HFFc6 (cell line): ENCODE measurements around the gene ZBTB42. TPM values are rescaled to one million over a fixed set of nuclear protein-coding genes. Genes with fewer than 3 reads are reported as not detected.

Source experiments
- DNase-seq: peaks from one replicate; pipeline ENCODE4 v3.0.0-alpha.2; 2018
- H3K27ac Mint-ChIP-seq: 2 replicates; pipeline ENCODE4 v1.8.0; 2020; ENCODE audit warnings: mild to moderate bottlenecking, mixed read lengths
- H3K27me3 Mint-ChIP-seq: 2 replicates; pipeline ENCODE4 v1.8.0; 2021; ENCODE audit warnings: mild to moderate bottlenecking, moderate library complexity, mixed read lengths; ENCODE audit not compliant: insufficient read depth
- H3K36me3 Mint-ChIP-seq: 2 replicates; pipeline ENCODE4 v1.8.0; 2021; ENCODE audit warnings: low read depth, mixed read lengths
- H3K4me1 Mint-ChIP-seq: 2 replicates; pipeline ENCODE4 v1.8.0; 2020; ENCODE audit warnings: low read depth, mixed read lengths
- H3K4me3 Mint-ChIP-seq: 2 replicates; pipeline ENCODE4 v1.8.0; 2020; ENCODE audit warnings: mild to moderate bottlenecking, moderate library complexity, mixed read lengths
- H3K9me3 Mint-ChIP-seq: 2 replicates; pipeline ENCODE4 v1.8.0; 2020; ENCODE audit warnings: mild to moderate bottlenecking, mixed read lengths
- total RNA-seq, 6 experiments: library from RNA; stranded (reverse); fragmentation: NEBNext Ultra II Directional; extraction: Animal tissue kit (Norgen Biotek cat#: 25700); gene quantifications; 2 replicates in 1 of 6; 3 replicates in 5 of 6; pipeline ENCODE4 v1.2.3, GENCODE V29; 2021
- TF ChIP-seq, protein P1 (sequence below): fragments of 200-600 bp; sonication (generic); IDR thresholded peaks from 2 replicates; pipeline ENCODE4 v1.5.0; 2021; ENCODE audit warnings: antibody characterized with exemption, mild to moderate bottlenecking

The ZBTB42 gene
- total RNA-seq, 6 experiments from 2014 or later = 1.3 to 1.8 (median 1.5) TPM

DNA sequence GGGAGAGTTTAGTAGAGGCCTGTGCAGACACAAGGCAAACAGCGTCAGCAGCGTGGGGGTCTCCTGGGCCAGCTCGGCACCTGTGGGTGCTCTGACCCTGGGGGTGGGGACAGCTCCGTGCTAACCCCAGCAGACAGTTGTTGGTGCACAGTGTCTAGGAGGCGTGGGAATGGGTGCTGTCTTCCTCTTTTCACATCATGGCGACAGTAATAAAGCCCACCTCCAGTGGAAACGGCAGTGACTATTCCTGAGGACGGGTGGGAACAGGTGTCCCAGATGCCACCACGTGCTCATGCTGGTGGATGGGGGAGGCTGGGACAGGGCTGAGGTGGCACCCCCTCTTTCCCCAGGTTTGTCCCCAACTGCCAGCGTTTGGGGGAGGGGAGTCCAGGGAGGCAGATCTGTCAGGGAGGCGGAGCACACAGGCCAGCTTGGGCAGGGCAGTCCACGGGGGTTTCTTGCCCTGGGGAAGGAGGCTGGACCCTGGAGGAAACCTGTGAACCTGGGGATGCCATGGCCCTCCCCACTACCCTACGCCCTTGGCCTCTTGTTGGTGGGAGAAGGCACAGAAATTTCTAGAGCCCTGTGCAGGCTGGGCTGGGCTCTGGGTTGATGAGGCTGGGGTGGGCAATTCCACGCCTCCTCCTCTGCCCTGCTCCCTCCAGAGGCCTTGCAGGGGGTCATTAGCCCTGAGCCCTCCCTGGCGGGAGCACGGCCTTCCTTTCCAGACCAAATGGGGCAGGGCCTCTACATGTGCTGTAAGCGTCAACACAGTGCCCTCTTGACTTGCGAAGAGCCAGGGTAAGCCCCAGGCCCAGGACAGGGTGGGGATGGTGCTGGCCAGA, 3.8 kb downstream of the ZBTB42 start:
- no peak for DNase-seq
- Mint-ChIP-seq H3K9me3 (no peaks in the 10 kb centered on the region), H3K27ac (no peak overlapping the region), H3K27me3 (peaks cover 3% of the 10 kb centered on the region; the same call in 1 of the 2 replicates), H3K36me3 (no peaks in the 10 kb centered on the region), H3K4me1 (peaks cover 12% of the 10 kb centered on the region), H3K4me3 (no peak overlapping the region)
- TF ChIP-seq, protein P1, sequence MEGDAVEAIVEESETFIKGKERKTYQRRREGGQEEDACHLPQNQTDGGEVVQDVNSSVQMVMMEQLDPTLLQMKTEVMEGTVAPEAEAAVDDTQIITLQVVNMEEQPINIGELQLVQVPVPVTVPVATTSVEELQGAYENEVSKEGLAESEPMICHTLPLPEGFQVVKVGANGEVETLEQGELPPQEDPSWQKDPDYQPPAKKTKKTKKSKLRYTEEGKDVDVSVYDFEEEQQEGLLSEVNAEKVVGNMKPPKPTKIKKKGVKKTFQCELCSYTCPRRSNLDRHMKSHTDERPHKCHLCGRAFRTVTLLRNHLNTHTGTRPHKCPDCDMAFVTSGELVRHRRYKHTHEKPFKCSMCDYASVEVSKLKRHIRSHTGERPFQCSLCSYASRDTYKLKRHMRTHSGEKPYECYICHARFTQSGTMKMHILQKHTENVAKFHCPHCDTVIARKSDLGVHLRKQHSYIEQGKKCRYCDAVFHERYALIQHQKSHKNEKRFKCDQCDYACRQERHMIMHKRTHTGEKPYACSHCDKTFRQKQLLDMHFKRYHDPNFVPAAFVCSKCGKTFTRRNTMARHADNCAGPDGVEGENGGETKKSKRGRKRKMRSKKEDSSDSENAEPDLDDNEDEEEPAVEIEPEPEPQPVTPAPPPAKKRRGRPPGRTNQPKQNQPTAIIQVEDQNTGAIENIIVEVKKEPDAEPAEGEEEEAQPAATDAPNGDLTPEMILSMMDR = no peak

DNA sequence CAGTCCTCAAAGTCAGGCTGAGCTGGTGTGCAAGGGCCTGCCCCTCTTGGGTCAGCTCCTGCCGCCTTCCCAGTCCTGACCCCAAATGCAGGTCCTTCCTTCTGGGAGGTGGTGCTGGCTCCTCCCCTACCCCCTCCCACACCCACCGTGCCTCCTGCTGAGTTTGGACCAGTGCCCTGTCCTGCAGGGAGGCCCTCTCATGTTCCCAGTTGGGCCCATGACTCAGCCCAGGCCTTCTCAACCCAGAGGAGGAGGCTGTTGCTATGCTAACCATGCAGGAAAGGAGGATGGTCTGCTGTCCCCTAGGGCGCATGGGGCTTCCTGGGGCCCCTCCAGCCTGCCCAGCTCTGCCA, 4.4 kb downstream of the ZBTB42 start:
- H3K4me3 Mint-ChIP-seq = no peak overlapping the region
- H3K27ac Mint-ChIP-seq = no peak overlapping the region; the same call in 1 of the 2 replicates

DNA sequence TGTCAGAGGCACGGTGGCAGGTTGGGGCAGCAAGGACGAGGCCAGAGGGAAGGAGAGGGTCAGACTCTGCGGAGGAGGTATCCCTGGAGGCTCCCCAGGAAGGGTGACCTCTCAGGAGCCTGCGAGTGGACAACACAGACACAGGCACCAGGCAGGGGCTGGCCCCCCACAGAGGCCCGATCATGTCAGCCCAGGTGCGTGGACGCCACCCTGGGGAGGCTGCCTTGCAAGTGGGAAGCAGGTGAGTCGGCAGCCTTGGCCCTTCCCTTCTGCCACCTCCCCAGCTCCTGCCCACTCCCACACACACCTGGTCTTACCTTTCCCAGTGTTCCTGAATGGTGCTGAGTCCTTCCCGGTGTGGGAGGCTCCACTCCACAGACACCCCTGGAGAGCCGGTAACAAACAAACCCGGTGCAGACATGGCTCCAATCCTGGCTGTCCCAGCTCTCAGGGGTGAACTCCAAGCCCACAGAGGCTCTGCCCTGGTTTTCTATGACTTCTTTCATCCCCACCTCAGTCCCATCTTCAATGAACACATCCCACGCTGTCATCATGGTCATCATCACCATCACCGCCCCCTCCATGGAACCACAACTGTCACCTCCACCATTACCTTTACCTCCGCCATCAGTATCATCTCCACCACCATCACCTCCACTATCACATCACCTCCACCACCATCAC, 5.2 kb downstream of the ZBTB42 start:
- TF ChIP-seq, protein P1 = no peak
- H3K27ac Mint-ChIP-seq = no peak overlapping the region
- H3K4me3 Mint-ChIP-seq = no peak overlapping the region
- H3K36me3 Mint-ChIP-seq = no peaks in the 10 kb centered on the region
- DNase-seq = no peak
- no peaks in the 10 kb centered on the region for H3K9me3 Mint-ChIP-seq
- peaks cover 12% of the 10 kb centered on the region for H3K4me1 Mint-ChIP-seq
- peaks cover 3% of the 10 kb centered on the region; the same call in 1 of the 2 replicates for H3K27me3 Mint-ChIP-seq

More for the DNA sequence above, 4.4 kb downstream of the ZBTB42 start:
- H3K9me3 Mint-ChIP-seq = no peaks in the 10 kb centered on the region
- DNase-seq = peak; percentile 58
- peaks cover 12% of the 10 kb centered on the region for H3K4me1 Mint-ChIP-seq
- peaks cover 3% of the 10 kb centered on the region; the same call in 1 of the 2 replicates for H3K27me3 Mint-ChIP-seq
- TF ChIP-seq, protein P1 = no peak
- no peaks in the 10 kb centered on the region for H3K36me3 Mint-ChIP-seq

DNA sequence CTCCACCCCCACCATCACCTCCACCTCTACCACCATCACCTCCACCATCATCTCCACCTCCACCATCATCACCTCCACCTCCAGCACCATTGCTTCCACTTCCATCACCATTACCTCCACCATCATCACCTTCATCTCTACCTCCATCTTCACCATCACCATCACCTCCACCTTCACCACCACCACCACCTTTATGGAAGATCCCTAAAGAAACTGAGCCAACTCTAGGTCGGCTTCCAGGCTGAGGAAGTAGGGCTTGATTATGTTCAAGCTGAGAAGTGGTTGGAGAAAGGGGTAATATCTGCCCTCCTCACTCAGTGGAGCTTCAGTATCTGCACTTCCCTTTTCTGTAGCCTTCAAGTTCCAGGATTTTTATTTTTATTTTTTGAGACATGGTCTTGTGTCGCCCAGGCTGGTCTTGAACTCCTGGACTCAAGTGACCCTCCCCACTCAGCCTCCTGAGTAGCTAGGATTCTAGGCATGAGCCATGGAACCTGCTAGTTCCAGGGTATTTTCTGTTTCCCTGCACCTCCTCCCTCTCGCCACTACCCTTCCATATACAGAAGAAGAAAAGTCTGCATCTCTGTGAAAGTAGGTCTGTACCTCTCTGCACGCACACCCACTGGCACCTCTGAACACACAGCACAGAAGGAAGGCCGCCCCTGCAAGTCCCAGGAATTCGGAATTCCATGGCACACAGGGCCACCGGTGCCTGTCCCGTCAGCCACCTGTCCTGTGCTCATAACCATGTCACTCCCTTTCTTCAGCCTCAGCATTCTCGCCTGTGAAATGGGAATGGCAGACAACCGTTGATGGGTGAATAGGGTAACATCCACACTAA, 5.9 kb downstream of the ZBTB42 start:
- TF ChIP-seq, protein P1 = no peak
- Mint-ChIP-seq H3K4me3 (no peak overlapping the region), H3K27ac (no peak overlapping the region), H3K27me3 (peaks cover 3% of the 10 kb centered on the region; the same call in 1 of the 2 replicates), H3K4me1 (peaks cover 12% of the 10 kb centered on the region), H3K9me3 (no peaks in the 10 kb centered on the region), H3K36me3 (no peaks in the 10 kb centered on the region)
- no peak for DNase-seq

DNA sequence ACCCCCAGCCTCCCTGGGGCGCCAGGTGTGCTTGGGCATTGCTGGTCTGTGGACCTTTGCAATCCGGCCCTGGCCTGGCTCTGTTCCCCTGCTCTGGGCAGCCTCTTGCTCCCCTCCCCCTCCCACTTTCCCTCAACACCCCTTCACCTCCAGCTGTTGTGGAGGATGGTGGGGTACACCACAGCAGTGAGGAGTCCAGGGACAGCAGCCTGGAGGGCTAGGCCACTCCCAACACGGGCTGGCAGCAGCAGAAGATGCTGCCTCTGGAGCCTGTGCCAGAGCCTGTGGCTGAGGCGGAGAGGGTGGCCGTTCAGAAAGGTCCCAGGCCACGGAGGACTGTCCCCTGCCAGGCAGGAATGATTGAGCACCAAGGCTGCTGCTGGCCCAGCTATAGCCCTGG, 7.6 kb downstream of the ZBTB42 start:
- Mint-ChIP-seq H3K36me3 (no peaks in the 10 kb centered on the region), H3K4me1 (peaks cover 12% of the 10 kb centered on the region), H3K9me3 (no peaks in the 10 kb centered on the region), H3K27me3 (no peaks in the 10 kb centered on the region), H3K27ac (no peak overlapping the region), H3K4me3 (no peak overlapping the region)
- DNase-seq = no peak
- TF ChIP-seq, protein P1 = no peak
